Measurements from ENCODE around the gene PRDM10. TPM values are rescaled to one million over a fixed set of nuclear protein-coding genes. Genes with fewer than 3 reads are reported as not detected.

PRDM10 gene
- total and polyA plus RNA-seq, 10 of the 15 experiments (the other 5 are each of a cell fraction or from before 2014, with no cell fraction given): 0.93 to 6.2 (median 4.1) TPM

- TF ChIP-seq TCF3 (IDR thresholded peaks at IDR 0.05; ENCODE audit: borderline replicate concordance, insufficient read depth, low read depth, low read length) (no peak), ESRRA (IDR thresholded peaks at IDR 0.05; ENCODE audit: low read length) (no peak), ZSCAN29 (IDR thresholded peaks at IDR 0.05) (no peak), CUX1 (IDR thresholded peaks at IDR 0.05; ENCODE audit: insufficient replicate concordance, low read depth, low read length) (no peak), NR2F1 (conservative IDR thresholded peaks at IDR 0.05) (peak; percentile 99), RAD51 (IDR thresholded peaks at IDR 0.05) (no peak), ATF3 (IDR thresholded peaks at IDR 0.05; ENCODE audit: borderline replicate concordance, extremely low read depth, low read depth, low read length) (no peak), SUZ12 (IDR thresholded peaks at IDR 0.05; ENCODE audit: unreplicated experiment) (no peak), ZNF592 (IDR thresholded peaks at IDR 0.05) (no peak), FOXK2 (IDR thresholded peaks at IDR 0.05) (no peak), PAX8 (IDR thresholded peaks at IDR 0.05) (no peak), TBL1XR1 (IDR thresholded peaks at IDR 0.05; ENCODE audit: low read depth, low read length) (no peak), ATF7 (IDR thresholded peaks at IDR 0.05; ENCODE audit: low read depth) (peak; percentile 72), BRCA1 (IDR thresholded peaks at IDR 0.05; ENCODE audit: low read depth, low read length) (no peak), MAX (IDR thresholded peaks at IDR 0.05; ENCODE audit: low read depth, low read length) (no peak), SMARCA5 (IDR thresholded peaks at IDR 0.05) (no peak), BCL3 (IDR thresholded peaks at IDR 0.05; ENCODE audit: borderline replicate concordance, insufficient read depth, low read depth, low read length, poor library complexity, severe bottlenecking) (no peak), RFX5 (IDR thresholded peaks at IDR 0.05; ENCODE audit: low read depth, low read length) (no peak)
Observed at GRCh38 chr11:129960216-129961214, 42.1 kb downstream of the PRDM10 start (continued).

Data from GM12878 (cell line).